HFF-Myc (cell line): ENCODE data around the gene ACTG1.

Experiments used
- DNase-seq: peaks from one replicate; pipeline ENCODE4 v3.0.0-alpha.2; 2011; ENCODE audit warnings: low read depth; ENCODE audit errors: extremely low read depth
- H3K4me3 ChIP-seq: replicated peaks from 2 replicates; pipeline ENCODE4 v1.5.1; 2011; ENCODE audit warnings: low read depth, mild to moderate bottlenecking, control low read depth, low read length
- TF ChIP-seq, protein P1 (sequence below): IDR thresholded peaks from 2 replicates; pipeline ENCODE4 v1.5.1; 2012; ENCODE audit warnings: mild to moderate bottlenecking, low read depth, low read length, control low read depth; ENCODE audit errors: missing control alignments

The ACTG1 gene

DNA sequence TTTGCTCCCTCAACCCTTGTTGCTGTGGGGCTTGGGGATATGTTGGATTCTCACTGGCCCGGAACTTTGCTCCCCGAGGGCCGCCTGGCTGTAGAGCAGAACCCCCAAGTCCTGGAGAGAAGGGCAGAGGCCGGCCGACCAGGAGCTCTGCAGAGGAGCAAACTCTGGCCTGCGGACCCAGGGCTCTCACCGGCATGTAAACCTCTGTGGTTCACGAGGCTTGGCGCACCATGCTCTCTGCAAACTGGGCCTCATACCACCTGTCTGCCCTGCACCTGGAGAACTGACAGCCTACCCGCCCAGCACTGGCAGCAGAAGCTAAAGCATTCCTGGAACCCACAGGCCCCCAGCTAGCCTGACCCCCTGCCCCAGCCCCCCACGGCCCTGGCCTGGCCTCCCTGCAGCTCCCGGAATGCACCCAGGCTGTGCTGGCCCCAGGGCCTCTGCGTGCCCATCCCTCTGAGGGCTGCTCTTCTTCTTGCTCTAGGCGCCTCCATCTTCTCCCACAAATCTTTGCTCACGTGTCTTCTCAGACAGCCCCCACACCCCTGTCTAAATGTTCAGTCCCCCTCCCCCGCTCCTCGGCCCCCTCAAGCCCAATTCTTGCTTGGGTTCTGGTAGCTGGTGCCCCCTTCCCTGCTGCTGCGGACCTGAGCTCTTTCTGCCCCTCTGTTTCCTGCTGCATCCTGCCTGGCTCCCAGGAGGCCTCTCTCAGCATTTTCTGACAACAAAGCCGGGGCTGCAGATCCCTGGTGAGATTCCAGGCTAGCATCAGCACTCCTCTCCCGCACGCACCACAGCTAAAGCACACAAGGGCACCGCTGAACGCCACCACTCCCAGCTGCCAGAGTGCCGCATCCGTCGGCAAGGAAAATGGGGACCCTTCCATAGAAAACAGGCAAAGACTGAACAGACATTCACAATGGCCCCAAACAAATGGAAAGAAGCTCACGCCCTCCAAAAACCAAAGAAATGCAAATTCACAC, 23.3 kb downstream of the ACTG1 start:
- DNase-seq, result no peak
- no peak overlapping the region for H3K4me3 ChIP-seq
- TF ChIP-seq, protein P1, sequence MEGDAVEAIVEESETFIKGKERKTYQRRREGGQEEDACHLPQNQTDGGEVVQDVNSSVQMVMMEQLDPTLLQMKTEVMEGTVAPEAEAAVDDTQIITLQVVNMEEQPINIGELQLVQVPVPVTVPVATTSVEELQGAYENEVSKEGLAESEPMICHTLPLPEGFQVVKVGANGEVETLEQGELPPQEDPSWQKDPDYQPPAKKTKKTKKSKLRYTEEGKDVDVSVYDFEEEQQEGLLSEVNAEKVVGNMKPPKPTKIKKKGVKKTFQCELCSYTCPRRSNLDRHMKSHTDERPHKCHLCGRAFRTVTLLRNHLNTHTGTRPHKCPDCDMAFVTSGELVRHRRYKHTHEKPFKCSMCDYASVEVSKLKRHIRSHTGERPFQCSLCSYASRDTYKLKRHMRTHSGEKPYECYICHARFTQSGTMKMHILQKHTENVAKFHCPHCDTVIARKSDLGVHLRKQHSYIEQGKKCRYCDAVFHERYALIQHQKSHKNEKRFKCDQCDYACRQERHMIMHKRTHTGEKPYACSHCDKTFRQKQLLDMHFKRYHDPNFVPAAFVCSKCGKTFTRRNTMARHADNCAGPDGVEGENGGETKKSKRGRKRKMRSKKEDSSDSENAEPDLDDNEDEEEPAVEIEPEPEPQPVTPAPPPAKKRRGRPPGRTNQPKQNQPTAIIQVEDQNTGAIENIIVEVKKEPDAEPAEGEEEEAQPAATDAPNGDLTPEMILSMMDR, result no peak

DNA sequence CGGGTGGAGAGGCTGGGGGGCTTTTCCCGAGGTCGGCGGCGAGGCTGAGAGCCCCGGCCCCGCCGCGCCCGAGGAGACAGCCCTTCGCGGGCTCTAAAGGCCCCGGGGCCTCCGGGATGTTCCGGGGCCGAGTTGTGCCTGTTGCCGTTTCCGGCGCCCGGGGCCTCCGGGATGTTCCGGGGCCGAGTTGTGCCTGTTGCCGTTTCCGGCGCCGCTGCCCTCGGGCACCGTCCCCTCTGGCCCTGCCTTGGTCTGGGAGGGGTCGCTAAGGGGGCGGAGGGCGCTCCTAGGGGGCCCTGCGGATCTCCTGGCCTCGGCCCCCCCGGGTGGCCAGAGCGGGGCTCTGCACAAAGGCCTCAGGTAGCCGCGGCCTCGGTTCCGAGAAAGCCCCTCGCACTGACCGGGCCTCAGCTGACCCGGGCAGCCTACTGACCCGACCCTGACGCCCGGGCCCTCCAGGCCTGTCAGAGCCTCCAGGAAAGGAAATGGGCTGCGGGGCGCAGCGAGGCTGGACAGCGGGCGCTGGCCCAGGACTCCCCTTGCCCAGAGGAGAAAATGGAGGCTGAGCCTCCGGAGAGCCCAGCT, 24.2 kb downstream of the ACTG1 start:
- TF ChIP-seq, protein P1, result no peak
- peak overlapping the region; percentile 41 for H3K4me3 ChIP-seq
- no peak for DNase-seq

DNA sequence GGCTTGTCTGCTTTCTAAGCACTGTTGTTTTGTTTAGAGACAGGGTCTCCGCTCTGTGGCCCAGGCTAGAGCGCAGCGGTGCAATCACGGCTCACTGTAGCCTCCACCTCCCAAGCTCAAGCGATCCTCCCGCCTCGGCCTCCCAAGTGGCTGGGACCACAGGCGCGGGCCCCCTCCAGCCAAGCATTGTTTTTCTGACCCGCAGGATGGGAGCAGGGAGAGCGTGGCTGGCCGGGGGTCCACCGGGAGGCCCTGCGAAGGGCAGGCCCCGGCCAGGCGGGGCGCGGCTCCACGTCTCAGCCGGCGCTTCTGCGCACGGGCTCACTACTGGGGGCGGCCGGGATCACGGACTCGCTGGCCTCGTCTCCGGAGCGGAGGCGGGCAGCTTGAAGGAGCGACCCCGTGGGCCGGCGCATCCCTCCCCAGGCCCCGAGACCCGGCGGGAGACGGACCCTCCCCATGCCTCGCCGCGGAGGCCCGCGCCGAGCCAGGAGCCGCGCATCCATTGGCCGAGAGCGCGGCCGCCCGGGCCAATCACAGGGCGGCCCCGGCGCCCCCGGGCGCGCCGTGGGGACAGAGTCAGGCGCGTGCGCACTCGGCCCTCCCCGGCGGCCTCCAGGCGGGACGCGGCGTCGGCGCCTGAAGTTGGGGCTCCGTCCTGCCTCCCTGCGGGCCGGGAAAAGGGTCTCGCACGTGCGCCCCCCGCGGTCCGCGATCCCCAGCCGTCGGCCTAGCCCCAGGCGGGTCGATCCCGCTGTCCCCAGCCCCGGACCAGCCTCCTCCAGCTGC, 24.9 kb downstream of the ACTG1 start:
- H3K4me3 ChIP-seq, result peak overlapping the region; percentile 41
- TF ChIP-seq, protein P1, result no peak
- DNase-seq, result no peak

DNA sequence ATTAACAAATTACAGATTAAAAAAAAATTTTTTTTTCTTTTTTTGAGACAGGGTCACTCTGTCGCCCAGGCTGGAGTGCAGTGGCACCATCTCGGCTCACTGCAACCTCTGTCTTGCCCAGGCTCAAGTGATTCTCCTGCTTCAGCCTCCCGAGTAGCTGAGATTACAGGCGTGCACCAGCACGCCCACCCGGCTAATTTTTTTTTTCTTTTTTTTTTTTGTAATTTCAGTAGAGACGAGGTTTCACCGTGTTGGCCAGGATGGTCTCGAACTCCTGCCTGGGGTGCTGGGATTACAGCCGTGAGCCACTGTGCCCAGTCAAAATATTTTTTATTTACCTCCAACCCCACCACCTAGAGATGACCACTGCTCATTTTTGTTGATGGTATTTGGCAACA, 25.5 kb downstream of the ACTG1 start:
- no peak overlapping the region for H3K4me3 ChIP-seq
- TF ChIP-seq, protein P1, result no peak
- no peak for DNase-seq

DNA sequence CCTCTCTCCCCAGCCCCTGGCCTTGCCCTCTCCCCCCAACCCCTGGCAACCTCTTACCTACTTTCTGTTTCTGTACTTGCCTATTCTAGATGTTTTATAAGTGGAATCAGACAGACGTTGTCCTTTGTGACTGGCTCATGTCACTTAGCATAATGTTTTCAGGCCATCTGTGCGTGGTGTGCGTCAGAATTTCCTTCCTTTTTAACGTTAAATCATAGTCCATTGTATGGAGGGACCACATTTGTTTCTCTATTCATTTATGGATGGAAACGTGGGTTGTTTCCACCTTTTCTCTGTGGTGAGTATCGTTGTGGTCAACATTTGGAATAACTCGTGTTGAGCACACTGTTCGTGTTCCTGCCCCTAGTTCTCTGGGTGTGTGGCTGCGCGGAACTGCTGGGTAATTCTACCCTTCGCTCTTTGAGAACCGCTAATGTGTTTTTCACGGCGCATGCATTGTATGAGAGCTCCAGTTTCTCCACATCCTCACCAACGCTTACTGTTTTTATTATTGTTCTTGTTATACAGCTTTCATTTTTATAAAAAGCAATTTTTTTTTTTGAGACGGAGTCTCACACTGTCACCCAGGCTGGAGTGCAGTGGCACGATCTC, 26.3 kb downstream of the ACTG1 start:
- no peak for DNase-seq
- no peak overlapping the region for H3K4me3 ChIP-seq
- TF ChIP-seq, protein P1, result no peak
